Uterus (tissue), 2 donors: Measurements from ENCODE around the gene ASIC4.

Source experiments
- CTCF ChIP-seq, 4 experiments: fragments of 200-600 bp in 2 of 4; fragments of 450-650 bp in 2 of 4; sonication (generic) in 2 of 4; IDR thresholded peaks; one replicate each; pipeline ENCODE4 v1.5.1; 2016 to 2019; ENCODE audit warnings: antibody characterized with exemption in 4 of 4, mild to moderate bottlenecking in 2 of 4, moderate library complexity in 1 of 4
- POLR2A ChIP-seq, 2 donors: fragments of 450-650 bp; IDR thresholded peaks; one replicate each; pipeline ENCODE4 v1.6.1; 2016; ENCODE audit warnings: antibody characterized with exemption in 2 of 2, mild to moderate bottlenecking in 1 of 2, moderate library complexity in 1 of 2

- no peak for TF ChIP-seq CTCF (IDR thresholded peaks at IDR 0.05)
- TF ChIP-seq POLR2A (IDR thresholded peaks at IDR 0.05), result no peak
Observed at GRCh38 chr2:219482674-219483405, 31.4 kb upstream of the ASIC4 start.
